GM12878 (cell line): ENCODE data around the gene MYLIP. TPM values are rescaled to one million over a fixed set of nuclear protein-coding genes. Genes with fewer than 3 reads are reported as not detected.

Experiments
- ATAC-seq: fragments of 200-7000 bp; cut with Tn5 transposase; 3 replicates; pipeline ENCODE4 v1.9.1; 2020; ENCODE audit warnings: mild to moderate bottlenecking, moderate library complexity
- BruUV-seq: library from RNA; stranded (reverse); fragments of 400-500 nt; replicated peaks from 2 replicates; lab custom pipeline; 2021; lab: Mats Ljungman, UMichigan
- CTCF ChIA-PET: fragments of 300-600 bp; sonication (Branson Sonifier 250); formaldehyde crosslinking; extraction: SDS; loops from one replicate; lab custom pipeline; 2021; ENCODE audit warnings: inconsistent platforms; lab: Yijun Ruan, JAX
- POLR2A ChIA-PET: fragments of 350-600 bp; formaldehyde crosslinking; extraction: SDS; loops from one replicate; lab custom pipeline; 2021; ENCODE audit warnings: inconsistent platforms; lab: Charles Lee
- RAD21 ChIA-PET: fragments of 300-600 bp; sonication (Branson Sonifier 250); formaldehyde crosslinking; loops from one replicate; lab custom pipeline; 2023; ENCODE audit warnings: antibody characterized with exemption; ENCODE audit not compliant: unreplicated experiment; lab: Charles Lee
- SMC1A ChIA-PET: fragments of 300-600 bp; sonication (Branson Sonifier 250); formaldehyde crosslinking; loops from one replicate; lab custom pipeline; 2023; ENCODE audit not compliant: unreplicated experiment, uncharacterized antibody; lab: Charles Lee
- DNase-seq: peaks from one replicate; pipeline ENCODE4 v3.0.0-alpha.2; 2011; ENCODE audit warnings: low read depth, low spot score
- FAIRE-seq: peaks from 3 replicates; lab custom pipeline; 2011; peaks lifted over from hg19 to GRCh38; lab: Jason Lieb, UNC
- H2AFZ ChIP-seq: 2 replicates; pipeline ENCODE4 v1.6.0; 2011; ENCODE audit warnings: low read depth, low read length, control low read depth; ENCODE audit not compliant: control insufficient read depth
- H3K27ac ChIP-seq: 2 replicates; pipeline ENCODE4 v1.5.1; 2011; ENCODE audit warnings: control low read depth; ENCODE audit not compliant: control insufficient read depth, insufficient read depth
- H3K27me3 ChIP-seq, 2 experiments: replicated peaks in 1 of 2; 2 replicates each; pipeline versions ENCODE4 v1.6.0 to v1.6.1; 2011; ENCODE audit warnings: low read length in 1 of 2; ENCODE audit not compliant: control insufficient read depth in 2 of 2, insufficient read depth in 2 of 2
- H3K36me3 ChIP-seq, 2 experiments: 2 replicates each; pipeline ENCODE4 v1.5.1; 2011; ENCODE audit warnings: low read length in 1 of 2; ENCODE audit not compliant: control insufficient read depth in 2 of 2, insufficient read depth in 2 of 2
- H3K4me1 ChIP-seq: 2 replicates; pipeline ENCODE4 v1.6.1; 2011; ENCODE audit warnings: mild to moderate bottlenecking, low read length, moderate library complexity, mixed read lengths; ENCODE audit not compliant: control insufficient read depth, insufficient read depth
- H3K4me2 ChIP-seq: 2 replicates; pipeline ENCODE4 v1.6.0; 2011; ENCODE audit warnings: control low read depth; ENCODE audit not compliant: control insufficient read depth, insufficient read depth
- H3K4me3 ChIP-seq: fragments of 200-600 bp; sonication (generic); 2 replicates; pipeline ENCODE4 v1.5.1; 2016
- H3K79me2 ChIP-seq: 2 replicates; pipeline ENCODE4 v1.6.0; 2011; ENCODE audit warnings: low read length; ENCODE audit not compliant: control insufficient read depth, insufficient read depth
- H3K9ac ChIP-seq: 2 replicates; pipeline ENCODE4 v1.8.0; 2011; ENCODE audit warnings: low read length, control low read depth, mixed read lengths; ENCODE audit not compliant: control insufficient read depth, insufficient read depth
- H3K9me3 ChIP-seq: replicated peaks from 3 replicates; pipeline ENCODE4 v1.5.1; 2011; ENCODE audit warnings: mild to moderate bottlenecking, low read length; ENCODE audit not compliant: control insufficient read depth, insufficient read depth
- H4K20me1 ChIP-seq: 2 replicates; pipeline ENCODE4 v1.6.0; 2011; ENCODE audit not compliant: control insufficient read depth, insufficient read depth
- BACH1 ChIP-seq: fragments of 450-650 bp; IDR thresholded peaks from 2 replicates; pipeline ENCODE4 v1.6.1; 2017; ENCODE audit warnings: mild to moderate bottlenecking, borderline replicate concordance
- CHD2 ChIP-seq: IDR thresholded peaks from 2 replicates; pipeline ENCODE4 v1.6.1; 2011; ENCODE audit warnings: low read depth, low read length, improper control_type of control experiment, borderline replicate concordance
- EGR1 ChIP-seq, 2 experiments: IDR thresholded peaks; 1 replicate in 1 of 2; 2 replicates in 1 of 2; pipeline ENCODE4 v1.6.1; 2011 to 2012; ENCODE audit warnings: low read depth in 2 of 2, low read length in 2 of 2, borderline replicate concordance in 1 of 2, mild to moderate bottlenecking in 1 of 2, moderate library complexity in 1 of 2
- EP300 ChIP-seq, 2 experiments: fragments of 150-350 bp in 1 of 2; IDR thresholded peaks; 2 replicates each; pipeline ENCODE4 v1.6.1; 2011 to 2012; ENCODE audit warnings: low read depth in 2 of 2, low read length in 2 of 2, borderline replicate concordance in 1 of 2, improper control_type of control experiment in 1 of 2, inconsistent platforms in 1 of 2; ENCODE audit not compliant: control insufficient read depth in 1 of 2
- NR2C1 ChIP-seq: fragments of 450-650 bp; IDR thresholded peaks from 2 replicates; pipeline ENCODE4 v1.6.1; 2017; ENCODE audit warnings: antibody characterized with exemption, mild to moderate bottlenecking, moderate library complexity
- NR2F1 ChIP-seq: fragments of 450-650 bp; conservative IDR thresholded peaks from 2 replicates; pipeline ENCODE4 v1.6.1; 2017; ENCODE audit warnings: mild to moderate bottlenecking
- POLR2A ChIP-seq: IDR thresholded peaks from 2 replicates; pipeline ENCODE4 v1.6.1; 2011; ENCODE audit warnings: low read depth, mild to moderate bottlenecking, low read length
- RAD21 ChIP-seq: IDR thresholded peaks from 2 replicates; pipeline ENCODE4 v1.6.1; 2011; ENCODE audit warnings: mild to moderate bottlenecking, low read depth, low read length, moderate library complexity; ENCODE audit not compliant: insufficient read depth
- RBBP5 ChIP-seq: fragments of 200-600 bp; sonication (generic); conservative IDR thresholded peaks from 2 replicates; pipeline ENCODE4 v1.6.1; 2016
- RCOR1 ChIP-seq: conservative IDR thresholded peaks from 2 replicates; pipeline ENCODE4 v1.6.1; 2012; ENCODE audit warnings: low read depth, low read length, improper control_type of control experiment
- SUPT20H ChIP-seq: IDR thresholded peaks from 2 replicates; pipeline ENCODE4 v1.6.1; 2011; ENCODE audit warnings: low read depth, mild to moderate bottlenecking, low read length, moderate library complexity, borderline replicate concordance; ENCODE audit not compliant: control insufficient read depth
- ZNF274 ChIP-seq: IDR thresholded peaks from one replicate; pipeline ENCODE4 v1.8.0; 2011; ENCODE audit not compliant: insufficient read length, insufficient read depth
- WGBS: methylation state at CpG from one replicate; pipeline ENCODE4 v1.1.6; 2016; ENCODE audit warnings: low lambda C conversion rate; ENCODE audit not compliant: insufficient replicate concordance, insufficient coverage; ENCODE audit errors: missing lambda C conversion rate; 5-methylcytosine and 5-hydroxymethylcytosine counted together
- in situ Hi-C: fragments of 300-500 bp; cut with MboI; formaldehyde crosslinking; loops from 9 replicates; pipeline ENCODE4 v1.14.3; 2018; ENCODE audit warnings: mixed read lengths
- intact Hi-C: fragments of 100-400 bp; cut with micrococcal nuclease; formaldehyde crosslinking; loops from one replicate; pipeline ENCODE4 v1.14.2; 2022; ENCODE audit not compliant: unreplicated experiment
- polyA plus RNA-seq, 11 experiments: library from polyadenylated mRNA; depleted of rRNA in 4 of 11; unstranded in 6 of 11; stranded (reverse) in 5 of 11; fragments of >200 nt; fragmentation: Nextera tagmentation in 4 of 11; fragmentation: Illumina TruSeq in 1 of 11; extraction: Ambion mirVana in 4 of 11; extraction: Trizol in 1 of 11; gene quantifications; 1 replicate in 1 of 11; 2 replicates in 10 of 11; pipeline versions ENCODE4 v1.2.1 to v1.2.3, GENCODE V29; 2011 to 2016; ENCODE audit warnings: inconsistent platforms in 2 of 11, missing spikeins in 2 of 11, low read depth in 1 of 11
- total RNA-seq, 4 experiments: library from RNA; depleted of rRNA in 3 of 4; stranded (reverse); fragments of >200 nt in 3 of 4; fragmentation: Illumina TruSeq in 1 of 4; extraction: Trizol in 1 of 4; gene quantifications; 2 replicates each; pipeline versions ENCODE4 v1.2.1 to v1.2.3, GENCODE V29; 2013 to 2021
- TF ChIP-seq, protein P1 (sequence below): fragments of 150-350 bp; IDR thresholded peaks from 2 replicates; pipeline ENCODE4 v1.6.1; 2016; ENCODE audit warnings: low read depth, low read length
- TF ChIP-seq, protein P2 (sequence below): fragments of 450-650 bp; IDR thresholded peaks from 2 replicates; pipeline ENCODE4 v1.6.1; 2017; ENCODE audit warnings: mild to moderate bottlenecking
- TF ChIP-seq, protein P3 (sequence below): fragments of 450-650 bp; IDR thresholded peaks from 2 replicates; pipeline ENCODE4 v1.6.1; 2017; ENCODE audit warnings: mild to moderate bottlenecking, moderate library complexity

The MYLIP gene
- total and polyA plus RNA-seq, 10 of the 15 experiments (the other 5 are each of a cell fraction or from before 2014, with no cell fraction given) = 5.3 to 123 (median 12.5) TPM

DNA sequence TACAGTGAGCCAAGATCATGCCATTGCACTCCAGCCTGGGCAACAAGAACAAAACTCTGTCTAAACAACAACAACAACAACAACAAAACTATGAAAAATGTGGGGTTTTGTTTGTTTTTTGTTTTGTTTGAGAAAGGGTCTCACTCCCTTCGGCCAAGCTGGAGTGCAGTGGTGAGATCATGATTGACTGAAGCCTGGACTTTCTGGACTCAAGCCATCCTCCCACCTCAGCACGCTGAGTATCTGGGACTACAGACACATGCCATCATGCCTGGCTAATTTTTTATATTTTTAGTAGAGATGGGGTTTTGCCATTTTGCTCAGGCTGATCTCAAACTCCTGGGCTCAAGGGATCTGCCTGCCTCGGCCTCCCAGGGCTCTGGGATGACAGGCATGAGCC is 2.8 kb upstream of the MYLIP start:
- in situ Hi-C loops = loop anchor here (5.0 kb wide), 1 partner anchor 434 kb away; no protein-coding TSS in a partner anchor
- no peak for FAIRE-seq
- H3K36me3 ChIP-seq = no peaks in the 10 kb centered on the region
- no TSS peak for BruUV-seq
- peaks cover 5% of the 10 kb centered on the region; the same call in 1 of the 2 replicates for H4K20me1 ChIP-seq
- peaks cover 21% of the 10 kb centered on the region for H3K79me2 ChIP-seq
- H3K4me1 ChIP-seq = peaks cover 6% of the 10 kb centered on the region
- SMC1A ChIA-PET = interaction anchor here (0.7 to 8.7 kb wide), 16 partner anchors 10 to 431 kb away, joined by 3 to 184 read pairs (median 4); no protein-coding TSS in a partner anchor
- RAD21 ChIA-PET = interaction anchor here (1.1 to 8.7 kb wide), 8 partner anchors 10 to 433 kb away, joined by 3 to 220 read pairs (median 6); no protein-coding TSS in a partner anchor
- intact Hi-C loops = loop anchor here (5.0 kb wide), 1 partner anchor 84 kb away; no protein-coding TSS in a partner anchor
- CTCF ChIA-PET = interaction anchor here (1.0 to 11.2 kb wide), 9 partner anchors 11 to 431 kb away, joined by 3 to 131 read pairs (median 8); no protein-coding TSS in a partner anchor
- no peak for DNase-seq
- no peaks in the 10 kb centered on the region; a peak in 1 of 4 replicates for H3K27me3 ChIP-seq
- POLR2A ChIA-PET = interaction anchor here (1.1 to 1.7 kb wide), 2 partner anchors 57 to 85 kb away, joined by 3 to 5 read pairs; no protein-coding TSS in a partner anchor
- ATAC-seq = no peak
- H3K9me3 ChIP-seq = no peaks in the 10 kb centered on the region
- WGBS = 73% methylated on average over 3 of the region's 3 CpGs
- H3K4me2 ChIP-seq = no peak overlapping the region
- H2AFZ ChIP-seq = no peak overlapping the region
- H3K4me3 ChIP-seq = no peak overlapping the region
- H3K27ac ChIP-seq = no peak overlapping the region
- no peak overlapping the region for H3K9ac ChIP-seq
- TF ChIP-seq RBBP5 (no peak), RAD21 (no peak), BACH1 (no peak), SUPT20H (no peak), NR2F1 (no peak), ZNF274 (no peak), RCOR1 (no peak), CHD2 (no peak), EP300 (IDR thresholded peaks at IDR 0.05; ENCODE audit: borderline replicate concordance in 1 of 2, control insufficient read depth in 1 of 2, low read depth in 2 of 2, low read length in 2 of 2) (no peak), EGR1 (IDR thresholded peaks at IDR 0.05; ENCODE audit: borderline replicate concordance in 1 of 2, low read depth in 2 of 2, low read length in 2 of 2) (no peak), POLR2A (no peak), NR2C1 (no peak)
- TF ChIP-seq, protein P1, sequence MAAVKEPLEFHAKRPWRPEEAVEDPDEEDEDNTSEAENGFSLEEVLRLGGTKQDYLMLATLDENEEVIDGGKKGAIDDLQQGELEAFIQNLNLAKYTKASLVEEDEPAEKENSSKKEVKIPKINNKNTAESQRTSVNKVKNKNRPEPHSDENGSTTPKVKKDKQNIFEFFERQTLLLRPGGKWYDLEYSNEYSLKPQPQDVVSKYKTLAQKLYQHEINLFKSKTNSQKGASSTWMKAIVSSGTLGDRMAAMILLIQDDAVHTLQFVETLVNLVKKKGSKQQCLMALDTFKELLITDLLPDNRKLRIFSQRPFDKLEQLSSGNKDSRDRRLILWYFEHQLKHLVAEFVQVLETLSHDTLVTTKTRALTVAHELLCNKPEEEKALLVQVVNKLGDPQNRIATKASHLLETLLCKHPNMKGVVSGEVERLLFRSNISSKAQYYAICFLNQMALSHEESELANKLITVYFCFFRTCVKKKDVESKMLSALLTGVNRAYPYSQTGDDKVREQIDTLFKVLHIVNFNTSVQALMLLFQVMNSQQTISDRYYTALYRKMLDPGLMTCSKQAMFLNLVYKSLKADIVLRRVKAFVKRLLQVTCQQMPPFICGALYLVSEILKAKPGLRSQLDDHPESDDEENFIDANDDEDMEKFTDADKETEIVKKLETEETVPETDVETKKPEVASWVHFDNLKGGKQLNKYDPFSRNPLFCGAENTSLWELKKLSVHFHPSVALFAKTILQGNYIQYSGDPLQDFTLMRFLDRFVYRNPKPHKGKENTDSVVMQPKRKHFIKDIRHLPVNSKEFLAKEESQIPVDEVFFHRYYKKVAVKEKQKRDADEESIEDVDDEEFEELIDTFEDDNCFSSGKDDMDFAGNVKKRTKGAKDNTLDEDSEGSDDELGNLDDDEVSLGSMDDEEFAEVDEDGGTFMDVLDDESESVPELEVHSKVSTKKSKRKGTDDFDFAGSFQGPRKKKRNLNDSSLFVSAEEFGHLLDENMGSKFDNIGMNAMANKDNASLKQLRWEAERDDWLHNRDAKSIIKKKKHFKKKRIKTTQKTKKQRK = no peak
- TF ChIP-seq, protein P2, sequence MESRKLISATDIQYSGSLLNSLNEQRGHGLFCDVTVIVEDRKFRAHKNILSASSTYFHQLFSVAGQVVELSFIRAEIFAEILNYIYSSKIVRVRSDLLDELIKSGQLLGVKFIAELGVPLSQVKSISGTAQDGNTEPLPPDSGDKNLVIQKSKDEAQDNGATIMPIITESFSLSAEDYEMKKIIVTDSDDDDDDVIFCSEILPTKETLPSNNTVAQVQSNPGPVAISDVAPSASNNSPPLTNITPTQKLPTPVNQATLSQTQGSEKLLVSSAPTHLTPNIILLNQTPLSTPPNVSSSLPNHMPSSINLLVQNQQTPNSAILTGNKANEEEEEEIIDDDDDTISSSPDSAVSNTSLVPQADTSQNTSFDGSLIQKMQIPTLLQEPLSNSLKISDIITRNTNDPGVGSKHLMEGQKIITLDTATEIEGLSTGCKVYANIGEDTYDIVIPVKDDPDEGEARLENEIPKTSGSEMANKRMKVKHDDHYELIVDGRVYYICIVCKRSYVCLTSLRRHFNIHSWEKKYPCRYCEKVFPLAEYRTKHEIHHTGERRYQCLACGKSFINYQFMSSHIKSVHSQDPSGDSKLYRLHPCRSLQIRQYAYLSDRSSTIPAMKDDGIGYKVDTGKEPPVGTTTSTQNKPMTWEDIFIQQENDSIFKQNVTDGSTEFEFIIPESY = no peak
- TF ChIP-seq, protein P3, sequence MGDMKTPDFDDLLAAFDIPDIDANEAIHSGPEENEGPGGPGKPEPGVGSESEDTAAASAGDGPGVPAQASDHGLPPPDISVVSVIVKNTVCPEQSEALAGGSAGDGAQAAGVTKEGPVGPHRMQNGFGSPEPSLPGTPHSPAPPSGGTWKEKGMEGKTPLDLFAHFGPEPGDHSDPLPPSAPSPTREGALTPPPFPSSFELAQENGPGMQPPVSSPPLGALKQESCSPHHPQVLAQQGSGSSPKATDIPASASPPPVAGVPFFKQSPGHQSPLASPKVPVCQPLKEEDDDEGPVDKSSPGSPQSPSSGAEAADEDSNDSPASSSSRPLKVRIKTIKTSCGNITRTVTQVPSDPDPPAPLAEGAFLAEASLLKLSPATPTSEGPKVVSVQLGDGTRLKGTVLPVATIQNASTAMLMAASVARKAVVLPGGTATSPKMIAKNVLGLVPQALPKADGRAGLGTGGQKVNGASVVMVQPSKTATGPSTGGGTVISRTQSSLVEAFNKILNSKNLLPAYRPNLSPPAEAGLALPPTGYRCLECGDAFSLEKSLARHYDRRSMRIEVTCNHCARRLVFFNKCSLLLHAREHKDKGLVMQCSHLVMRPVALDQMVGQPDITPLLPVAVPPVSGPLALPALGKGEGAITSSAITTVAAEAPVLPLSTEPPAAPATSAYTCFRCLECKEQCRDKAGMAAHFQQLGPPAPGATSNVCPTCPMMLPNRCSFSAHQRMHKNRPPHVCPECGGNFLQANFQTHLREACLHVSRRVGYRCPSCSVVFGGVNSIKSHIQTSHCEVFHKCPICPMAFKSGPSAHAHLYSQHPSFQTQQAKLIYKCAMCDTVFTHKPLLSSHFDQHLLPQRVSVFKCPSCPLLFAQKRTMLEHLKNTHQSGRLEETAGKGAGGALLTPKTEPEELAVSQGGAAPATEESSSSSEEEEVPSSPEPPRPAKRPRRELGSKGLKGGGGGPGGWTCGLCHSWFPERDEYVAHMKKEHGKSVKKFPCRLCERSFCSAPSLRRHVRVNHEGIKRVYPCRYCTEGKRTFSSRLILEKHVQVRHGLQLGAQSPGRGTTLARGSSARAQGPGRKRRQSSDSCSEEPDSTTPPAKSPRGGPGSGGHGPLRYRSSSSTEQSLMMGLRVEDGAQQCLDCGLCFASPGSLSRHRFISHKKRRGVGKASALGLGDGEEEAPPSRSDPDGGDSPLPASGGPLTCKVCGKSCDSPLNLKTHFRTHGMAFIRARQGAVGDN = no peak
